Suprapubic skin (tissue), 4 donors: ENCODE measurements around the gene CDK5RAP3.

ENCODE experiments used
- CTCF ChIP-seq, 2 donors: fragments of 200-600 bp in 1 of 2; fragments of 450-650 bp in 1 of 2; sonication (generic) in 1 of 2; IDR thresholded peaks; one replicate each; pipeline ENCODE4 v1.5.1; 2016 to 2019; ENCODE audit warnings: antibody characterized with exemption in 2 of 2, mild to moderate bottlenecking in 1 of 2, moderate library complexity in 1 of 2
- EP300 ChIP-seq: sonication (generic); formaldehyde crosslinking; IDR thresholded peaks from one replicate; pipeline ENCODE4 v1.6.1; 2017; ENCODE audit warnings: antibody characterized with exemption
- POLR2A ChIP-seq, 2 donors: fragments of 450-650 bp; IDR thresholded peaks; one replicate each; pipeline ENCODE4 v1.6.1; 2017; ENCODE audit warnings: antibody characterized with exemption in 2 of 2, mild to moderate bottlenecking in 2 of 2, moderate library complexity in 2 of 2
- POLR2AphosphoS5 ChIP-seq, 3 donors: sonication (generic); formaldehyde crosslinking; IDR thresholded peaks; one replicate each; pipeline ENCODE4 v1.6.1; 2017; ENCODE audit warnings: antibody characterized with exemption in 3 of 3

GRCh38 chr17:48022901-48023300 is 52.0 kb downstream of the CDK5RAP3 start:
- TF ChIP-seq EP300, result no peak
- TF ChIP-seq CTCF (IDR thresholded peaks at IDR 0.05), result no peak
- TF ChIP-seq POLR2A (IDR thresholded peaks at IDR 0.05), result no peak
- no peak for TF ChIP-seq POLR2AphosphoS5 (IDR thresholded peaks at IDR 0.05)
